H9 (cell line): ENCODE data around the gene SSBP3. TPM values are rescaled to one million over a fixed set of nuclear protein-coding genes. Genes with fewer than 3 reads are reported as not detected.

Source experiments
- DNase-seq: peaks from one replicate; pipeline ENCODE4 v3.0.0-alpha.2; 2017
- H2AFZ ChIP-seq: one replicate; pipeline ENCODE4 v1.6.1; 2013; ENCODE audit warnings: mild to moderate bottlenecking, low read length, control low read depth, moderate library complexity
- H2AK5ac ChIP-seq: 2 replicates; pipeline ENCODE4 v1.6.1; 2013; ENCODE audit warnings: low read length, control low read depth, mixed read lengths; ENCODE audit not compliant: insufficient read length
- H2BK120ac ChIP-seq: one replicate; pipeline ENCODE4 v1.6.1; 2013; ENCODE audit warnings: low read depth, mild to moderate bottlenecking, low read length, control low read depth, inconsistent platforms; ENCODE audit not compliant: poor library complexity, severe bottlenecking
- H2BK12ac ChIP-seq: 2 replicates; pipeline ENCODE4 v1.6.1; 2013; ENCODE audit warnings: low read length, control low read depth, mixed read lengths, low read depth; ENCODE audit not compliant: insufficient read length
- H2BK15ac ChIP-seq: 2 replicates; pipeline ENCODE4 v1.6.1; 2013; ENCODE audit warnings: low read depth, low read length, control low read depth
- H2BK20ac ChIP-seq: one replicate; pipeline ENCODE4 v1.6.1; 2013; ENCODE audit warnings: low read depth, mild to moderate bottlenecking, low read length, control low read depth, inconsistent platforms; ENCODE audit not compliant: poor library complexity, severe bottlenecking
- H2BK5ac ChIP-seq: 2 replicates; pipeline ENCODE4 v1.6.1; 2013; ENCODE audit warnings: low read length, control low read depth, mixed read lengths; ENCODE audit not compliant: insufficient read length
- H3K14ac ChIP-seq: 2 replicates; pipeline ENCODE4 v1.6.1; 2013; ENCODE audit warnings: low read length, control low read depth; ENCODE audit not compliant: insufficient read depth
- H3K18ac ChIP-seq: 2 replicates; pipeline ENCODE4 v1.6.1; 2013; ENCODE audit warnings: low read depth, mild to moderate bottlenecking, mixed read lengths, low read length, control low read depth; ENCODE audit not compliant: insufficient read length
- H3K23ac ChIP-seq: 2 replicates; pipeline ENCODE4 v1.6.1; 2013; ENCODE audit warnings: low read length, control low read depth, mixed read lengths, low read depth; ENCODE audit not compliant: insufficient read length
- H3K23me2 ChIP-seq: 2 replicates; pipeline ENCODE4 v1.6.1; 2013; ENCODE audit warnings: low read depth, mild to moderate bottlenecking, mixed read lengths, low read length, control low read depth; ENCODE audit not compliant: insufficient read length, poor library complexity, severe bottlenecking
- H3K27ac ChIP-seq: 2 replicates; pipeline ENCODE4 v1.5.1; 2013; ENCODE audit warnings: low read length, control low read depth, mixed read lengths, low read depth; ENCODE audit not compliant: insufficient read length
- H3K27me3 ChIP-seq: 2 replicates; pipeline ENCODE4 v1.6.1; 2013; ENCODE audit warnings: low read length, control low read depth, inconsistent platforms; ENCODE audit not compliant: insufficient read depth
- H3K4ac ChIP-seq: 2 replicates; pipeline ENCODE4 v1.6.1; 2013; ENCODE audit warnings: low read depth, mild to moderate bottlenecking, control low read depth, inconsistent platforms, low read length, moderate library complexity
- H3K4me1 ChIP-seq: 2 replicates; pipeline ENCODE4 v1.6.1; 2013; ENCODE audit warnings: low read length, control low read depth, inconsistent platforms; ENCODE audit not compliant: insufficient read depth
- H3K4me2 ChIP-seq: 2 replicates; pipeline ENCODE4 v1.6.1; 2013; ENCODE audit warnings: low read length, control low read depth, mixed read lengths; ENCODE audit not compliant: insufficient read length, insufficient read depth
- H3K56ac ChIP-seq: 2 replicates; pipeline ENCODE4 v1.6.1; 2013; ENCODE audit warnings: low read depth, mild to moderate bottlenecking, mixed read lengths, low read length, control low read depth; ENCODE audit not compliant: insufficient read length
- H3K79me1 ChIP-seq: 2 replicates; pipeline ENCODE4 v1.6.1; 2013; ENCODE audit warnings: low read depth, mild to moderate bottlenecking, moderate library complexity, low read length, control low read depth, inconsistent platforms; ENCODE audit not compliant: insufficient read depth, poor library complexity, severe bottlenecking
- H3K79me2 ChIP-seq: 2 replicates; pipeline ENCODE4 v1.6.1; 2013; ENCODE audit warnings: low read length, control low read depth, inconsistent platforms; ENCODE audit not compliant: insufficient read depth
- H3K9ac ChIP-seq: 2 replicates; pipeline ENCODE4 v1.6.1; 2013; ENCODE audit warnings: low read length, control low read depth, mixed read lengths; ENCODE audit not compliant: insufficient read length; ENCODE audit errors: extremely low read depth
- H3K9me3 ChIP-seq: one replicate; pipeline ENCODE4 v1.6.1; 2013; ENCODE audit warnings: low read depth, low read length, inconsistent platforms; ENCODE audit not compliant: control insufficient read depth
- H3T11ph ChIP-seq: one replicate; pipeline ENCODE4 v1.6.1; 2013; ENCODE audit warnings: mild to moderate bottlenecking, low read length, control low read depth, inconsistent platforms
- H4K20me1 ChIP-seq: one replicate; pipeline ENCODE4 v1.6.1; 2013; ENCODE audit not compliant: control insufficient read depth, insufficient read length, insufficient read depth
- H4K5ac ChIP-seq: 2 replicates; pipeline ENCODE4 v1.6.1; 2013; ENCODE audit warnings: low read depth, mild to moderate bottlenecking, mixed read lengths, low read length, control low read depth; ENCODE audit not compliant: insufficient read length
- H4K8ac ChIP-seq: replicated peaks from 2 replicates; pipeline ENCODE4 v1.6.1; 2013; ENCODE audit warnings: low read length, control low read depth, mixed read lengths, low read depth; ENCODE audit not compliant: insufficient read length
- H4K91ac ChIP-seq: 2 replicates; pipeline ENCODE4 v1.6.1; 2013; ENCODE audit warnings: low read depth, mild to moderate bottlenecking, moderate library complexity, mixed read lengths, low read length, control low read depth; ENCODE audit not compliant: insufficient read length
- H3K27ac Mint-ChIP-seq, 3 experiments: 2 replicates in 2 of 3; 3 replicates in 1 of 3; pipeline ENCODE4 v1.8.0; 2020 to 2021; ENCODE audit warnings: mixed read lengths in 3 of 3, mild to moderate bottlenecking in 1 of 3, moderate library complexity in 1 of 3
- H3K27me3 Mint-ChIP-seq: 2 replicates; pipeline ENCODE4 v1.8.0; 2021; ENCODE audit warnings: low read depth, mild to moderate bottlenecking, moderate library complexity, mixed read lengths
- H3K36me3 Mint-ChIP-seq, 3 experiments: 2 replicates in 2 of 3; 3 replicates in 1 of 3; pipeline ENCODE4 v1.8.0; 2020 to 2021; ENCODE audit warnings: low read depth in 3 of 3, mixed read lengths in 3 of 3; ENCODE audit not compliant: insufficient read depth in 1 of 3
- H3K4me1 Mint-ChIP-seq, 2 experiments: 2 replicates each; pipeline ENCODE4 v1.8.0; 2020; ENCODE audit warnings: mixed read lengths in 2 of 2
- H3K4me3 Mint-ChIP-seq, 2 experiments: 2 replicates in 1 of 2; 3 replicates in 1 of 2; pipeline ENCODE4 v1.8.0; 2020 to 2021; ENCODE audit warnings: mild to moderate bottlenecking in 2 of 2, mixed read lengths in 2 of 2, moderate library complexity in 1 of 2
- H3K9me3 Mint-ChIP-seq, 2 experiments: 2 replicates in 1 of 2; 3 replicates in 1 of 2; pipeline ENCODE4 v1.8.0; 2020; ENCODE audit warnings: mild to moderate bottlenecking in 2 of 2, mixed read lengths in 2 of 2, moderate library complexity in 1 of 2
- WGBS: extraction: QIAGEN DNeasy Blood & Tissue Kit; methylation state at CpG from one replicate; pipeline ENCODE4 v1.1.7; 2013; ENCODE audit warnings: missing lambda C conversion rate, low lambda C conversion rate, mixed read lengths; ENCODE audit not compliant: insufficient read length; ENCODE audit errors: extremely low coverage; 5-methylcytosine and 5-hydroxymethylcytosine counted together
- total RNA-seq: library from RNA; stranded (reverse); gene quantifications from 2 replicates; pipeline ENCODE4 v1.2.1, GENCODE V29; 2021
- TF ChIP-seq, protein P1 (sequence below): fragments of 200-600 bp; sonication (generic); conservative IDR thresholded peaks from 3 replicates; pipeline ENCODE4 v1.8.0; 2021; ENCODE audit warnings: antibody characterized with exemption, mild to moderate bottlenecking

Gene SSBP3
- total RNA-seq, 1 experiment from 2014 or later = 126 TPM

DNA sequence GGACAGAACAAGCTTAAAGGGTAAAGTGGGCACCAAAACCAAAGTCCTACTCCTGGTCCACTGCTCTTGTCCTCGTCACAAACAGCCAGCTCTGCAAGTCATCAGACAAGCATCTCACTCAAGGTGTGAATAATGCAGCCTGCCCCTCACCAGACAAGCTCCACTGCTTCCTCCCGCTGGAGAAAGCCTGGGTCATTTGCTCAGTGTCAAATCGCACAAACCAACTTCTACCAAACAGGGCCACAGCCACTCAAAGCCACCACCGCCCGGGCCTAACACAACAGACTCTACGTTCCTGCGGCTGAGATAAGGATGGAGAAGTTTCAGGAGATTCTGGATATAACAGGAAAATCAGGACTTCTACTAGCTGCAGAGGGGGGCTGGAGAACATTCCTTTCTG is 3.3 kb downstream of the SSBP3 start:
- no peak overlapping the region for H3K27ac ChIP-seq
- Mint-ChIP-seq H3K36me3 (peaks cover 58 to 67% (median 63%) of the 10 kb centered on the region in 3 experiments), H3K4me1 (peaks cover 40 to 51% of the 10 kb centered on the region in 2 experiments), H3K4me3 (peak overlapping the region; percentile 85 to 89), H3K27ac (peak overlapping the region in 1 of 3 experiments; percentile 7; a peak in 1 of 7 replicates), H3K27me3 (no peaks in the 10 kb centered on the region), H3K9me3 (no peaks in the 10 kb centered on the region)
- no peak overlapping the region for H2AFZ ChIP-seq
- no peak overlapping the region for H2BK12ac ChIP-seq
- no CpG with 5 or more reads among the region's 7 CpGs for WGBS
- no peak overlapping the region for H2BK20ac ChIP-seq
- H3K9me3 ChIP-seq = no peaks in the 10 kb centered on the region
- H3K9ac ChIP-seq = no peak overlapping the region
- no peak overlapping the region for H4K8ac ChIP-seq
- no peak for DNase-seq
- TF ChIP-seq, protein P1, sequence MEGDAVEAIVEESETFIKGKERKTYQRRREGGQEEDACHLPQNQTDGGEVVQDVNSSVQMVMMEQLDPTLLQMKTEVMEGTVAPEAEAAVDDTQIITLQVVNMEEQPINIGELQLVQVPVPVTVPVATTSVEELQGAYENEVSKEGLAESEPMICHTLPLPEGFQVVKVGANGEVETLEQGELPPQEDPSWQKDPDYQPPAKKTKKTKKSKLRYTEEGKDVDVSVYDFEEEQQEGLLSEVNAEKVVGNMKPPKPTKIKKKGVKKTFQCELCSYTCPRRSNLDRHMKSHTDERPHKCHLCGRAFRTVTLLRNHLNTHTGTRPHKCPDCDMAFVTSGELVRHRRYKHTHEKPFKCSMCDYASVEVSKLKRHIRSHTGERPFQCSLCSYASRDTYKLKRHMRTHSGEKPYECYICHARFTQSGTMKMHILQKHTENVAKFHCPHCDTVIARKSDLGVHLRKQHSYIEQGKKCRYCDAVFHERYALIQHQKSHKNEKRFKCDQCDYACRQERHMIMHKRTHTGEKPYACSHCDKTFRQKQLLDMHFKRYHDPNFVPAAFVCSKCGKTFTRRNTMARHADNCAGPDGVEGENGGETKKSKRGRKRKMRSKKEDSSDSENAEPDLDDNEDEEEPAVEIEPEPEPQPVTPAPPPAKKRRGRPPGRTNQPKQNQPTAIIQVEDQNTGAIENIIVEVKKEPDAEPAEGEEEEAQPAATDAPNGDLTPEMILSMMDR = no peak
- peaks cover 15% of the 10 kb centered on the region for H3K79me1 ChIP-seq
- no peak overlapping the region for H3K18ac ChIP-seq
- H4K5ac ChIP-seq = no peak overlapping the region
- no peaks in the 10 kb centered on the region for H3K27me3 ChIP-seq
- no peak overlapping the region for H3T11ph ChIP-seq
- no peak overlapping the region for H3K4ac ChIP-seq
- H4K91ac ChIP-seq = no peak overlapping the region
- H3K23me2 ChIP-seq = peaks cover 14% of the 10 kb centered on the region
- no peak overlapping the region for H2BK120ac ChIP-seq
- H3K56ac ChIP-seq = no peak overlapping the region
- H2BK15ac ChIP-seq = no peak overlapping the region
- no peak overlapping the region for H3K23ac ChIP-seq
- H2AK5ac ChIP-seq = no peak overlapping the region
- no peak overlapping the region; the same call in 1 of the 2 replicates for H3K14ac ChIP-seq
- no peak overlapping the region for H2BK5ac ChIP-seq
- no peak overlapping the region for H3K4me2 ChIP-seq
- peaks cover 5% of the 10 kb centered on the region for H4K20me1 ChIP-seq
- H3K79me2 ChIP-seq = peaks cover 41% of the 10 kb centered on the region; the same call in 1 of the 2 replicates
- peaks cover under 1% of the 10 kb centered on the region; the same call in 1 of the 2 replicates for H3K4me1 ChIP-seq
